BLaER1 treated with 17β-estradiol and CSF1 and Interleukin-3, amounts not matched to agents 10 nM and 100 nM (cell line): Measurements from ENCODE around the gene CLDN7.

Source experiments
- H3K27ac ChIP-seq, 11 experiments: shearing (Covaris generic); formaldehyde crosslinking; 2 replicates each; pipeline ENCODE4 v1.8.1; 2022
- H3K27me3 ChIP-seq, 11 experiments: shearing (Covaris generic); formaldehyde crosslinking; 2 replicates each; pipeline ENCODE4 v1.8.1; 2022
- H3K36me3 ChIP-seq, 11 experiments: shearing (Covaris generic); formaldehyde crosslinking; 2 replicates each; pipeline ENCODE4 v1.8.1; 2022
- H3K4me1 ChIP-seq, 10 experiments: shearing (Covaris generic); formaldehyde crosslinking; 2 replicates each; pipeline ENCODE4 v1.8.1; 2022
- H3K4me2 ChIP-seq, 11 experiments: shearing (Covaris generic); formaldehyde crosslinking; 2 replicates each; pipeline ENCODE4 v1.8.1; 2022
- H3K4me3 ChIP-seq, 10 experiments: shearing (Covaris generic); formaldehyde crosslinking; 2 replicates each; pipeline ENCODE4 v1.8.1; 2022
- H3K9ac ChIP-seq, 11 experiments: shearing (Covaris generic); formaldehyde crosslinking; 2 replicates each; pipeline ENCODE4 v1.8.1; 2022
- H3K9me3 ChIP-seq, 11 experiments: shearing (Covaris generic); formaldehyde crosslinking; replicated peaks in 1 of 11; 2 replicates each; pipeline ENCODE4 v1.8.1; 2022
- H4K20me1 ChIP-seq, 11 experiments: shearing (Covaris generic); formaldehyde crosslinking; 2 replicates each; pipeline ENCODE4 v1.8.1; 2022
- Cebpa-rat ChIP-seq, 11 experiments: shearing (Covaris generic); IDR thresholded peaks; 2 replicates each; pipeline ENCODE4 v1.8.1; 2022

Gene CLDN7

DNA sequence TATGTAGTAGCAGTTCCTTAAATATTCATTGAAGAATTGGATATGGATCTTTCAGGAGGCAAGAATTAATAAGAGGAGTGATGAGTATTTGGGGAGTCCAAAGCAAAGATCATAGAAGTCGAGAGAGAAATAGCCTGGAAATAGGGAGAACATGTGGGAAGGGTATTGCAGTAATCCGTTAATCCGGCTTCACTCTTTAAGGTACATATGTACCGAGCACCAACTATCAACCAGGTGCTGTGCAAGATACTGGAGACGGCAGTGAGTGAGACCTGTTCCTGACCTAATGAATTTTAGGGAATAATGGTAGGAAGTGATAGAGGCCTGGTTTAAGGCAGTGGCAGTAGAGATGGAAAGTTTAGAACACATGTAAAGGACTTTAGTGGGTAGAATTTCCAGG is 9.2 kb downstream of the CLDN7 start:
- H3K4me3 ChIP-seq, result peak overlapping the region; percentile 88 to 98 (median 96)
- peaks cover 0 to 44% (median 17%) of the 10 kb centered on the region in 11 experiments; a peak in 16 of 22 replicates for H4K20me1 ChIP-seq
- no peaks in the 10 kb centered on the region for H3K9me3 ChIP-seq
- peaks cover 42 to 59% (median 48%) of the 10 kb centered on the region in 11 experiments for H3K36me3 ChIP-seq
- no peak for TF ChIP-seq Cebpa-rat (IDR thresholded peaks at IDR 0.05)
- H3K4me2 ChIP-seq, result peak overlapping the region; percentile 80 to 98 (median 93)
- no peaks in the 10 kb centered on the region; a peak in 1 of 22 replicates for H3K27me3 ChIP-seq
- peak overlapping the region; percentile 86 to 98 (median 96) for H3K9ac ChIP-seq
- H3K4me1 ChIP-seq, result peaks cover 25 to 44% (median 34%) of the 10 kb centered on the region in 10 experiments
- peak overlapping the region; percentile 90 to 99 (median 97) for H3K27ac ChIP-seq

DNA sequence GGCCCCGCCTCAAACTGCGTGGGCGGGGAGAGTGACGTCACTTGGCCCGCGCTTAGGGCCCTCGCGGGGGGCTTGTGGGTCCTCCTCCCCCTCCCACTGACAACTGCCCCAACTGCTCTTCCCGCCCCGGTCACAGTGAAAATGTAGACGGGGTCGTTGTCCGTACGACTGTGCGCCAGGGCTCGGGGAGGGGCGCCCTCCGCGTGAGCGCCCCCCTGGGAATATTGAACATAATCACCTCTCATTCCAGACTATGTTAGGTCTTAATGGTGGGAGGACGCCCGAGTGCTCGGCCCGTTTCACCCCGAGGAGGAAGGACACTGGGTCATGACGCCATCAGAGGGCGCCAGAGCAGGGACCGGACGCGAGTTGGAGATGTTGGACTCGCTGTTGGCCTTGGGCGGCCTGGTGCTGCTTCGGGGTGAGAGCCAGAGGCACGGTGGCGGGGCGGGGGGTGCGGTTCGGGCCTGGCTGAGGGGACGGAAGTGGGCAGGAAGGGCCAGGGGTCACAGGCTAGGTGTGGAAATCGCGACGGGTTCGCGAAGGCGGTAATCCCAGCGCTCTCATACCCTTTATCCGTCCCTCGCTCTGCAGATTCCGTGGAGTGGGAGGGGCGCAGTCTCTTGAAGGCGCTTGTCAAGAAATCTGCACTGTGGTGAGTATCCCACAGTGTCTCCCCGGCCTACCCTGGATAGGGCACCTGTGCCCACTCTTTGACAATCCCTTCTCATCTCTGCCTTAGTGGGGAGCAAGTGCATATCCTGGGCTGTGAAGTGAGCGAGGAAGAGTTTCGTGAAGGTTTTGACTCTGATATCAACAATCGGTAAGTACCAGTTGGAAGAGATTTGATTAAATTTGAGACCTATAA is 9.9 kb downstream of the CLDN7 start, which contains the start of gene ELP5:
ELP5 (plus strand) TSS at position 40 of the 868 bp plus-strand sequence; CDS start at position 376, 336 bp downstream.
- Histone ChIP-seq H4K20me1 (peaks cover 0 to 51% (median 22%) of the 10 kb centered on the region in 11 experiments; a peak in 17 of 22 replicates), H3K4me2 (peak within 1 kb of the TSS; percentile 90 to 99 (median 97)), H3K4me1 (peaks cover 25 to 44% (median 34%) of the 10 kb centered on the region in 10 experiments), H3K9ac (peak within 1 kb of the TSS; percentile 86 to 98 (median 96)), H3K9me3 (no peaks in the 10 kb centered on the region), H3K36me3 (peaks cover 36 to 58% (median 43%) of the 10 kb centered on the region in 11 experiments), H3K27ac (peak within 1 kb of the TSS; percentile 90 to 99 (median 97)), H3K4me3 (peak within 1 kb of the TSS; percentile 88 to 98 (median 96)), H3K27me3 (no peaks in the 10 kb centered on the region)
- no peak for TF ChIP-seq Cebpa-rat (IDR thresholded peaks at IDR 0.05)

DNA sequence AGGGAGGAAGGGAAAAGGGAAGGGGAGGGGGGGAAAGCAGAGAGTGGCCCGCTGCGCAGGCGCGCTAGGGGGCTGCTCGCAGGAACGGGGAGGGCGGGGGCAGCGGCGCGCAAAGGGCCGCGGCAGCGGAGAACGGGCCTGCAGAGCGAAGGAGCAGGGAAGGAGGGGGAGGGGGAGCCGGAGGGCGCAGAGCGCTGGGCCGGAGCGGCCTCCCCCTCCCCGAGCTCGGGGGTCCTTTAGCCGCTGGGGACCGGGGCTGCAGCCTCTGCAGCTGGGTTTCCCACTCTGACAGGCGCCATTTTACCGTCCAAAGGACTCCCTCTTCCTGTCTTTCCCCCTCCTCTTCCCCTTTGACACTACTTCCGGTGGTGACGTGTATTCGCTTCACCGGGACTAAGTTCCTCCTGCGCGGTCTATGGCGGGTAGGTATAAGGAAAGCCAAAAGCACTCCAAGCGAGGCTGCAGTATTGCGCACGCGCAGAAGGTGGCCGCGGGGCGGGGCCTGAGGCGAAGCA is 10.6 kb downstream of the CLDN7 start, which contains the start of gene CTDNEP1:
CTDNEP1 (minus strand) TSS at position 74 of the 515 bp plus-strand sequence. CDS start 438 bp downstream, outside the sequence.
- Histone ChIP-seq H3K27ac (peak within 1 kb of the TSS; percentile 90 to 99 (median 97)), H3K9ac (peak within 1 kb of the TSS; percentile 86 to 98 (median 96)), H3K4me2 (peak within 1 kb of the TSS; percentile 90 to 99 (median 97)), H4K20me1 (peaks cover 0 to 55% (median 28%) of the 10 kb centered on the region in 11 experiments; a peak in 17 of 22 replicates), H3K4me1 (peaks cover 25 to 44% (median 34%) of the 10 kb centered on the region in 10 experiments), H3K36me3 (peaks cover 34 to 58% (median 43%) of the 10 kb centered on the region in 11 experiments), H3K9me3 (no peaks in the 10 kb centered on the region), H3K4me3 (peak within 1 kb of the TSS; percentile 88 to 98 (median 96)), H3K27me3 (no peaks in the 10 kb centered on the region)
- no peak for TF ChIP-seq Cebpa-rat (IDR thresholded peaks at IDR 0.05)

DNA sequence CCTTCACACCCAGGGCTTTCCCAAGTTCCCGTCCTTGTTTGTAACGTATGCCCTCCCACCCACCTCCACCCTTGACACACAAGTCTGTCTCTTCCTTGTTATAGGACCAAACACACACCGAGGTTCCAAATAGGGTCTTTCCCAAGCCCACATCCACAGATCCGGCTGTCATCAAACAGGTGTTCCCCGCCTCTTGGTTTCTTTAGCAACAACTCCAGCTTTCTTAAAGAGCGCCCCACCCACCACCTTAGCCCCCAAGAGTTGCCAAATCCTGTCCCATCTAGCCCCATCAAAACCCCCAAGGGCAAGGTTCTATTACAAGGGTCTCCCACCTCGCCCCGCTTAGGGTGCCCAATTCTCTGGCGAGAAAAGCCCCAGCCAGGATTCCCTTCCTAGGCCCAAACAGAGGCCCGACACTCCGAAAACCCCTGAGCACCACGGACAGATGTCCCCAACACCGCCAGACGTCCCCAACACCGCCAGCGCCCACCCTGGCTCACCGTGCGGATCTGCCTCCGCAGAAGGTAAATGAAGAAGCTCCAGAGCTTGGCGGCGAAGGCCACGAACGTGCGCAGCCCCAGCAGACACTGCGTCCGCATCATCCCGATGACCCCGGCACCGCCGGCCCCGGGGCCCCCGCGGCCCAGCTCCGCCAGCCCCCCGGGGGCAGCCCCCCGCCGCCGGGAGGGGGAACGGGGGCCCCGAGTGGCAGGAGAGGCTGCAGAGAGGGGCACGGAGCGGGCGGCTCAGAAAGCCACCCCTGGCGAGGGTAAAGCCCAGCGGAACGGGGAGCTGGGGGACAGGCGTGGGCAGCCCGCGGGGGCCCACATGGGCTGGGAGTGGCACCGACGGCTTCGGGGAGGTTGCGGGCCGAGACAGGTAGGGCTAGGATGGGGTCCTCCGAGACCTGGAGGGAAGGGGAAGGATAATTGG is 11.3 kb downstream of the CLDN7 start:
- Histone ChIP-seq H3K36me3 (peaks cover 34 to 58% (median 43%) of the 10 kb centered on the region in 11 experiments), H3K4me1 (peaks cover 25 to 44% (median 34%) of the 10 kb centered on the region in 10 experiments), H4K20me1 (peaks cover 0 to 55% (median 35%) of the 10 kb centered on the region in 11 experiments; a peak in 17 of 22 replicates), H3K27ac (peak overlapping the region; percentile 90 to 99 (median 97)), H3K9me3 (no peaks in the 10 kb centered on the region), H3K4me2 (peak overlapping the region; percentile 88 to 99 (median 96)), H3K9ac (peak overlapping the region; percentile 86 to 98 (median 96)), H3K4me3 (peak overlapping the region; percentile 88 to 98 (median 96)), H3K27me3 (no peaks in the 10 kb centered on the region)
- no peak for TF ChIP-seq Cebpa-rat (IDR thresholded peaks at IDR 0.05)

DNA sequence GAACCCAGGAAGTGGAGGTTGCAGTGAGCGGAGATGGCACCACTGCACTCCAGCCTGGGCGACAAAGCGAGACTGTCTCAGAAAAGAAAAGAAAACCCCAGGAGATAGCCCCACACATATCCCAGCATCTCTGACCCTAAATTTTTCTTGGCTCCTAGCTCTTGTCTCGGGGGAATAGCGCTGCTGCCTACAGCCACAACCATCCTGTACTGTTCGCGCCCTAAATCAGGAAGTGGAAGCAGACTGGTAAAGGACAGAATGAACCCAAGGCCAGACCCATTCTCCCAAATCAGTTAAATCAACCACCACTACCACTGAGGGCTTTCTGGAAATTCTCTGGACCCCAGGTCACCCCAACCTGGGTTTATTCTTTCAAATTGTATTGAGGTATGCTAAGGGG is 12.4 kb downstream of the CLDN7 start:
- H3K4me3 ChIP-seq, result peak overlapping the region; percentile 88 to 98 (median 96)

DNA sequence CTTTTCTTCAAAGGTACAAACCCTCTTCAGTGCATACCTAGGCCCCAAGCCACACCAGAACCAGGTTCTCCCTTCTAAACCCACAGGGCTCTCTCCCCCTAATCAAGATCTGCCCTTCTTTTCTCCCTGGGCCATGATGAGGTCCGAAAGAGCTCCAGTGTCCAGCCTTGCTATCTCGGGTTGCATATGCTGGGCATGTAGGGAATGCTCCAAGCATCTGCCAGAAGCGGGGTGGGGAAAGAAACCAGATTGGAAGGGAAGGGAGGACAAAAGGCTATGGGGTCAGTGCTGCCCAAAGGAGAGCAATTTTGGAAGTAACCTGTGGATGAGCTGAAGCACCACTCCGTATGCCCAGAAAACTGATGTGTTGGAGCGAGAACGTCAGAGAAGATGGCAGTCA is 13.1 kb downstream of the CLDN7 start:
- peak overlapping the region; percentile 88 to 99 (median 96) for H3K4me2 ChIP-seq
- peaks cover 0 to 60% (median 35%) of the 10 kb centered on the region in 11 experiments; a peak in 17 of 22 replicates for H4K20me1 ChIP-seq
- H3K4me1 ChIP-seq, result peaks cover 25 to 40% (median 32%) of the 10 kb centered on the region in 10 experiments
- TF ChIP-seq Cebpa-rat (IDR thresholded peaks at IDR 0.05), result no peak
- H3K27me3 ChIP-seq, result no peaks in the 10 kb centered on the region
- peak overlapping the region; percentile 86 to 98 (median 96) for H3K9ac ChIP-seq
- H3K36me3 ChIP-seq, result peaks cover 34 to 58% (median 43%) of the 10 kb centered on the region in 11 experiments
- peak overlapping the region; percentile 88 to 98 (median 96) for H3K4me3 ChIP-seq
- peak overlapping the region in 10 of 11 experiments; percentile 90 to 99 (median 96); a peak in 19 of 22 replicates for H3K27ac ChIP-seq
- no peaks in the 10 kb centered on the region for H3K9me3 ChIP-seq

More for the DNA sequence above, 12.4 kb downstream of the CLDN7 start:
- H3K4me1 ChIP-seq, result peaks cover 25 to 44% (median 34%) of the 10 kb centered on the region in 10 experiments
- H3K9ac ChIP-seq, result peak overlapping the region; percentile 86 to 98 (median 96)
- no peaks in the 10 kb centered on the region for H3K9me3 ChIP-seq
- peak overlapping the region; percentile 88 to 99 (median 96) for H3K4me2 ChIP-seq
- peaks cover 34 to 58% (median 43%) of the 10 kb centered on the region in 11 experiments for H3K36me3 ChIP-seq
- H3K27me3 ChIP-seq, result no peaks in the 10 kb centered on the region
- peak overlapping the region; percentile 90 to 99 (median 97); a peak in 21 of 22 replicates for H3K27ac ChIP-seq
- TF ChIP-seq Cebpa-rat (IDR thresholded peaks at IDR 0.05), result no peak
- peaks cover 0 to 54% (median 35%) of the 10 kb centered on the region in 11 experiments; a peak in 17 of 22 replicates for H4K20me1 ChIP-seq

DNA sequence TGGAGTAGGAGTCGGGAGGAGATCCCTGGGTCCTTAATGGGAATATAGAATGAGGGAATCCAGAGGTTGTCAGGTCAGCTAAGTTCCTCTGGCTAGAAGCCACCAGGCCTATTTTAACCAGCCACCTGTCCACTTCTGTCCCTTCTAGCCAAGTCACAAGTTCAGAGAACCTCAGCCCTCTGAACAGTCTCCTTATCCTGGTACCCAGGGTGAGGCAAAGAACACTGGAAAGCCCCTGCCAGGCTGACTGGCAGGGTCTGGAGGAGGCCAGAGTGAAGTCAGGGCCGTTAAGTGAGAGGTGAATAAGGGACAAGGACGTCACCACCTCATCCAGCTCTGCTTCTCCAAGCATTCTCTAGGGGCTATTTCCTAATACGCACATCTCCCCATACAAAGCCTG is 13.5 kb downstream of the CLDN7 start:
- Histone ChIP-seq H3K4me1 (peaks cover 26 to 40% (median 31%) of the 10 kb centered on the region in 10 experiments), H3K4me2 (peak overlapping the region; percentile 88 to 99 (median 96)), H3K27me3 (no peaks in the 10 kb centered on the region), H4K20me1 (peaks cover 0 to 61% (median 35%) of the 10 kb centered on the region in 11 experiments; a peak in 17 of 22 replicates), H3K4me3 (peak overlapping the region in 8 of 10 experiments; percentile 88 to 98 (median 96); a peak in 14 of 20 replicates), H3K9me3 (no peaks in the 10 kb centered on the region), H3K36me3 (peaks cover 39 to 58% (median 43%) of the 10 kb centered on the region in 11 experiments), H3K9ac (peak overlapping the region; percentile 86 to 98 (median 96)), H3K27ac (peak overlapping the region in 8 of 11 experiments; percentile 90 to 99 (median 98); a peak in 13 of 22 replicates)
- TF ChIP-seq Cebpa-rat (IDR thresholded peaks at IDR 0.05), result no peak
